Calu3 (cell line): ENCODE results near the gene PKIB. TPM values are rescaled to one million over a fixed set of nuclear protein-coding genes. Genes with fewer than 3 reads are reported as not detected.

ENCODE experiments used
- BruUV-seq: library from RNA; stranded (reverse); fragments of 400-500 nt; replicated peaks from 2 replicates; lab custom pipeline; 2021; lab: Mats Ljungman, UMichigan
- CTCF ChIA-PET: fragments of 300-600 bp; sonication (Branson Sonifier 250); formaldehyde crosslinking; loops from one replicate; lab custom pipeline; 2022; ENCODE audit warnings: antibody characterized with exemption; lab: Charles Lee
- DNase-seq: peaks from one replicate; pipeline ENCODE4 v3.0.0; 2022
- H3K27ac Mint-ChIP-seq: one replicate; pipeline ENCODE4 v1.8.0; 2022; ENCODE audit warnings: mixed read lengths; ENCODE audit not compliant: unreplicated experiment
- H3K27me3 Mint-ChIP-seq: one replicate; pipeline ENCODE4 v1.8.0; 2022; ENCODE audit warnings: mixed read lengths; ENCODE audit not compliant: unreplicated experiment
- H3K36me3 Mint-ChIP-seq: one replicate; pipeline ENCODE4 v1.8.0; 2022; ENCODE audit warnings: mild to moderate bottlenecking, moderate library complexity, mixed read lengths; ENCODE audit not compliant: insufficient read depth, unreplicated experiment
- H3K4me1 Mint-ChIP-seq: one replicate; pipeline ENCODE4 v1.8.0; 2022; ENCODE audit warnings: mild to moderate bottlenecking, low read depth, mixed read lengths; ENCODE audit not compliant: unreplicated experiment
- H3K4me3 Mint-ChIP-seq: one replicate; pipeline ENCODE4 v1.8.0; 2022; ENCODE audit warnings: mild to moderate bottlenecking, low read depth, moderate library complexity, mixed read lengths; ENCODE audit not compliant: unreplicated experiment
- H3K9me3 Mint-ChIP-seq: one replicate; pipeline ENCODE4 v1.8.0; 2022; ENCODE audit warnings: low read depth, mixed read lengths; ENCODE audit not compliant: unreplicated experiment
- CTCF ChIP-seq: fragments of 200-600 bp; IDR thresholded peaks from one replicate; pipeline ENCODE4 v1.8.0; 2022; ENCODE audit warnings: antibody characterized with exemption; ENCODE audit not compliant: unreplicated experiment
- intact Hi-C: fragments of 100-400 bp; cut with micrococcal nuclease; formaldehyde crosslinking; loops from one replicate; pipeline ENCODE4 v1.10.0; 2022; ENCODE audit not compliant: unreplicated experiment
- total RNA-seq: library from RNA; stranded (reverse); gene quantifications from 2 replicates; pipeline ENCODE4 v1.2.3, GENCODE V29; 2022

The PKIB gene
- total RNA-seq, 1 experiment from 2014 or later: 17.2 TPM

GRCh38 chr6:122669418-122669817 lies 59.2 kb downstream of the PKIB start:
- peaks cover 20% of the 10 kb centered on the region for H3K4me1 Mint-ChIP-seq
- no peak for TF ChIP-seq CTCF
- intact Hi-C loops: no loop called here
- H3K36me3 Mint-ChIP-seq: no peaks in the 10 kb centered on the region
- CTCF ChIA-PET: no interaction called here
- no peak for DNase-seq
- no peak overlapping the region for H3K4me3 Mint-ChIP-seq
- no peaks in the 10 kb centered on the region for H3K27me3 Mint-ChIP-seq
- no TSS peak for BruUV-seq
- H3K9me3 Mint-ChIP-seq: peaks cover 2% of the 10 kb centered on the region
- H3K27ac Mint-ChIP-seq: no peak overlapping the region

GRCh38 chr6:122669868-122670267 lies 59.7 kb downstream of the PKIB start:
- H3K27ac Mint-ChIP-seq: no peak overlapping the region
- H3K4me1 Mint-ChIP-seq: peaks cover 20% of the 10 kb centered on the region
- no peak overlapping the region for H3K4me3 Mint-ChIP-seq
- CTCF ChIA-PET: no interaction called here
- H3K9me3 Mint-ChIP-seq: peaks cover 2% of the 10 kb centered on the region
- intact Hi-C loops: no loop called here
- DNase-seq: no peak
- no TSS peak for BruUV-seq
- no peak for TF ChIP-seq CTCF
- H3K27me3 Mint-ChIP-seq: no peaks in the 10 kb centered on the region
- H3K36me3 Mint-ChIP-seq: no peaks in the 10 kb centered on the region

- no peak for TF ChIP-seq CTCF
- Mint-ChIP-seq H3K9me3 (peaks cover 2% of the 10 kb centered on the region), H3K4me1 (peaks cover 20% of the 10 kb centered on the region), H3K4me3 (no peak overlapping the region), H3K27ac (no peak overlapping the region), H3K27me3 (no peaks in the 10 kb centered on the region), H3K36me3 (no peaks in the 10 kb centered on the region)
- no peak for DNase-seq
- CTCF ChIA-PET: no interaction called here
- intact Hi-C loops: no loop called here
- no TSS peak for BruUV-seq
Measured at GRCh38 chr6:122671251-122671650, 61.0 kb downstream of the PKIB start.

- no peaks in the 10 kb centered on the region for H3K36me3 Mint-ChIP-seq
- DNase-seq: no peak
- no peak overlapping the region for H3K4me3 Mint-ChIP-seq
- CTCF ChIA-PET: no interaction called here
- no TSS peak for BruUV-seq
- H3K4me1 Mint-ChIP-seq: peaks cover 20% of the 10 kb centered on the region
- intact Hi-C loops: no loop called here
- TF ChIP-seq CTCF: no peak
- H3K27ac Mint-ChIP-seq: no peak overlapping the region
- H3K9me3 Mint-ChIP-seq: peaks cover 2% of the 10 kb centered on the region
- no peaks in the 10 kb centered on the region for H3K27me3 Mint-ChIP-seq
Measured at GRCh38 chr6:122673343-122673961, 63.2 kb downstream of the PKIB start.
